ENCODE results near the gene IGF1. TPM values are rescaled to one million over a fixed set of nuclear protein-coding genes. Genes with fewer than 3 reads are reported as not detected.

The IGF1 gene
- total RNA-seq, 1 experiment from 2014 or later, result not detected

DNA sequence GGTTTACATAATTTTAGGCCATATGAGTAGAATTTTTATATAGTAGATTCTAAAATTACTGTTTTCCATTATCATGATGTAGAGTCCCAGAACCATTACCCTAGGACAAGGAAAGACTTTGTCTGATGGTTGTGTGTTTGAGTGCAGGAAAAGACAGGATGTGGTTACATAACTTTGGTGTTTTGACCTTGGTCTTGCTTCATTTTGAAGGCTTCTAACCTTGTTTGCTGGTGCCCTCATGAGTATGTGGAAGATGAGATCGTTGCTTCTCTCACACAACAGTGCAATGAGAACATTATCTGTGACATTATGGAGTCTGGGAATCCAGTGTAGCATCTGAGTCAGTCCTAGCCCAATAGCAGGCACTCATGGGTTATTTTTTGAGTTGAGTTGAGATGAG lies 106.2 kb downstream of the IGF1 start:
- CTCF ChIA-PET, result no interaction called here
- POLR2A ChIA-PET, result no interaction called here
- Mint-ChIP-seq H3K36me3 (peaks cover 3% of the 10 kb centered on the region), H3K27me3 (ENCODE audit: low read depth) (no peaks in the 10 kb centered on the region), H3K9me3 (peaks cover 31% of the 10 kb centered on the region), H3K4me1 (no peaks in the 10 kb centered on the region), H3K27ac (no peak overlapping the region), H3K4me3 (no peak overlapping the region)
- DNase-seq (ENCODE audit: low spot score), result no peak
- no peak for ATAC-seq
- TF ChIP-seq, protein P1, sequence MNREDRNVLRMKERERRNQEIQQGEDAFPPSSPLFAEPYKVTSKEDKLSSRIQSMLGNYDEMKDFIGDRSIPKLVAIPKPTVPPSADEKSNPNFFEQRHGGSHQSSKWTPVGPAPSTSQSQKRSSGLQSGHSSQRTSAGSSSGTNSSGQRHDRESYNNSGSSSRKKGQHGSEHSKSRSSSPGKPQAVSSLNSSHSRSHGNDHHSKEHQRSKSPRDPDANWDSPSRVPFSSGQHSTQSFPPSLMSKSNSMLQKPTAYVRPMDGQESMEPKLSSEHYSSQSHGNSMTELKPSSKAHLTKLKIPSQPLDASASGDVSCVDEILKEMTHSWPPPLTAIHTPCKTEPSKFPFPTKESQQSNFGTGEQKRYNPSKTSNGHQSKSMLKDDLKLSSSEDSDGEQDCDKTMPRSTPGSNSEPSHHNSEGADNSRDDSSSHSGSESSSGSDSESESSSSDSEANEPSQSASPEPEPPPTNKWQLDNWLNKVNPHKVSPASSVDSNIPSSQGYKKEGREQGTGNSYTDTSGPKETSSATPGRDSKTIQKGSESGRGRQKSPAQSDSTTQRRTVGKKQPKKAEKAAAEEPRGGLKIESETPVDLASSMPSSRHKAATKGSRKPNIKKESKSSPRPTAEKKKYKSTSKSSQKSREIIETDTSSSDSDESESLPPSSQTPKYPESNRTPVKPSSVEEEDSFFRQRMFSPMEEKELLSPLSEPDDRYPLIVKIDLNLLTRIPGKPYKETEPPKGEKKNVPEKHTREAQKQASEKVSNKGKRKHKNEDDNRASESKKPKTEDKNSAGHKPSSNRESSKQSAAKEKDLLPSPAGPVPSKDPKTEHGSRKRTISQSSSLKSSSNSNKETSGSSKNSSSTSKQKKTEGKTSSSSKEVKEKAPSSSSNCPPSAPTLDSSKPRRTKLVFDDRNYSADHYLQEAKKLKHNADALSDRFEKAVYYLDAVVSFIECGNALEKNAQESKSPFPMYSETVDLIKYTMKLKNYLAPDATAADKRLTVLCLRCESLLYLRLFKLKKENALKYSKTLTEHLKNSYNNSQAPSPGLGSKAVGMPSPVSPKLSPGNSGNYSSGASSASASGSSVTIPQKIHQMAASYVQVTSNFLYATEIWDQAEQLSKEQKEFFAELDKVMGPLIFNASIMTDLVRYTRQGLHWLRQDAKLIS (CRISPR knock-in tag; IDR thresholded peaks at IDR 0.05; ENCODE audit: borderline replicate concordance), result no peak

- Mint-ChIP-seq H3K9me3 (peaks cover 51% of the 10 kb centered on the region), H3K27me3 (ENCODE audit: low read depth) (no peaks in the 10 kb centered on the region), H3K36me3 (peaks cover 17% of the 10 kb centered on the region), H3K4me3 (no peak overlapping the region), H3K27ac (no peak overlapping the region), H3K4me1 (no peaks in the 10 kb centered on the region)
- TF ChIP-seq TCF7 (CRISPR knock-in tag; IDR thresholded peaks at IDR 0.05; ENCODE audit: low read depth), result no peak
- no peak for TF ChIP-seq GRHL2 (CRISPR knock-in tag; IDR thresholded peaks at IDR 0.05; ENCODE audit: insufficient replicate concordance, severe bottlenecking)
- TF ChIP-seq JUN (CRISPR knock-in tag; IDR thresholded peaks at IDR 0.05), result no peak
- TF ChIP-seq ATF1 (CRISPR knock-in tag; IDR thresholded peaks at IDR 0.05), result no peak
- TF ChIP-seq TEAD1 (CRISPR knock-in tag; IDR thresholded peaks at IDR 0.05), result no peak
- TF ChIP-seq, protein P2, sequence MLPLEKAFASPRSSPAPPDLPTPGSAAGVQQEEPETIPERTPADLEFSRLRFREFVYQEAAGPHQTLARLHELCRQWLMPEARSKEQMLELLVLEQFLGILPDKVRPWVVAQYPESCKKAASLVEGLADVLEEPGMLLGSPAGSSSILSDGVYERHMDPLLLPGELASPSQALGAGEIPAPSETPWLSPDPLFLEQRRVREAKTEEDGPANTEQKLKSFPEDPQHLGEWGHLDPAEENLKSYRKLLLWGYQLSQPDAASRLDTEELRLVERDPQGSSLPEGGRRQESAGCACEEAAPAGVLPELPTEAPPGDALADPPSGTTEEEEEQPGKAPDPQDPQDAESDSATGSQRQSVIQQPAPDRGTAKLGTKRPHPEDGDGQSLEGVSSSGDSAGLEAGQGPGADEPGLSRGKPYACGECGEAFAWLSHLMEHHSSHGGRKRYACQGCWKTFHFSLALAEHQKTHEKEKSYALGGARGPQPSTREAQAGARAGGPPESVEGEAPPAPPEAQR (CRISPR knock-in tag; IDR thresholded peaks at IDR 0.05), result no peak
- TF ChIP-seq, protein P3, sequence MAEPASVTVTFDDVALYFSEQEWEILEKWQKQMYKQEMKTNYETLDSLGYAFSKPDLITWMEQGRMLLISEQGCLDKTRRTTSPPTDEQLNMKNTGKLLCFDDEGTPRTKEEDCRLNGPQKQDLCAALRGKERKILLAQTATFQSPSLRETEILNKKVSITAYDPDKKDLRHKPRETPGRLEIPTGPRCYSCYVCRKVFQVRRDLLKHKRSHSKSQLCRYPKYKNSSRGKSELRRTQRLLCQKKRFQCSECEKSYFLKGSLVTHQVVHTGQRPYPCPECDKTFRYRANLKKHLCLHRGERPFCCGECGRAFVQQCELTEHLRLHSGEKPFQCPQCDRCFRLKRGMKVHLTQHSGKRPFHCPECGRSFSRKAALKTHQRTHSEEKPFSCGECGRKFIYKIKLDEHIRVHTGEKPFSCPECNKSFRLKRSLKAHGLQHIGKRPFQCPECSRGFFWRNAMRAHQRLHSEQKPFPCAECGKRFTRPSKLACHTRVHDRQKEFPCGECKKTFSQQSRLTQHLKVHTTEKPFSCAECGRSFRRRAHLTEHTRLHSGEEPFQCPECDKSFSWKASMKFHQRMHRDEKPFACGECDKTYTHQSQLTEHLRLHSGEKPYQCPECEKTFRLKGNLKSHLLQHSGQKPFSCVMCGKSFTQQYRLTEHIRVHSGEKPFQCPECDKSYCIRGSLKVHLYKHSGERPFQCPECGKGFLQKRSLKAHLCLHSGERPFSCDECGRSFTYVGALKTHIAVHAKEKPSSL (CRISPR knock-in tag; conservative IDR thresholded peaks at IDR 0.05), result no peak
- TF ChIP-seq, protein P4, sequence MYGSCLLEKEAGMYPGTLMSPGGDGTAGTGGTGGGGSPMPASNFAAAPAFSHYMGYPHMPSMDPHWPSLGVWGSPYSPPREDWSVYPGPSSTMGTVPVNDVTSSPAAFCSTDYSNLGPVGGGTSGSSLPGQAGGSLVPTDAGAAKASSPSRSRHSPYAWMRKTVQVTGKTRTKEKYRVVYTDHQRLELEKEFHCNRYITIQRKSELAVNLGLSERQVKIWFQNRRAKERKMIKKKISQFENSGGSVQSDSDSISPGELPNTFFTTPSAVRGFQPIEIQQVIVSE (CRISPR knock-in tag; IDR thresholded peaks at IDR 0.05; ENCODE audit: borderline replicate concordance), result no peak
- TF ChIP-seq ZNF512 (CRISPR knock-in tag; IDR thresholded peaks at IDR 0.05; ENCODE audit: borderline replicate concordance), result no peak
- TF ChIP-seq NFYB (CRISPR knock-in tag; conservative IDR thresholded peaks at IDR 0.05; ENCODE audit: low read depth), result no peak
- no peak for TF ChIP-seq CBFB (CRISPR knock-in tag; IDR thresholded peaks at IDR 0.05; ENCODE audit: low read depth)
- TF ChIP-seq CREM (CRISPR knock-in tag; IDR thresholded peaks at IDR 0.05), result no peak
- ChIA-PET CTCF (no interaction called here), POLR2A (no interaction called here)
- DNase-seq (ENCODE audit: low spot score) (no peak), ATAC-seq (no peak)
Measured at GRCh38 chr12:102372087-102372486, 108.3 kb downstream of the IGF1 start.

Data from WTC11 (cell line).